GM12878 (cell line): ENCODE results near the gene HERPUD1.
"Not testable (repeated sequence)": the region's sequence is repeated elsewhere in the genome, so short reads cannot be mapped to it uniquely, and the experiment has no call there.

Experiments used
- BCLAF1 ChIP-seq: fragments of 450-650 bp; IDR thresholded peaks from 2 replicates; pipeline ENCODE4 v1.6.1; 2017; ENCODE audit warnings: antibody characterized with exemption, mild to moderate bottlenecking, moderate library complexity
- CTCF ChIP-seq, 3 experiments: IDR thresholded peaks in 2 of 3; conservative IDR thresholded peaks in 1 of 3; 2 replicates each; pipeline ENCODE4 v1.5.1; 2011; ENCODE audit warnings: low read depth in 3 of 3, low read length in 3 of 3, mild to moderate bottlenecking in 3 of 3, control low read depth in 2 of 3, moderate library complexity in 2 of 3, inconsistent platforms in 1 of 3, mixed read lengths in 1 of 3; ENCODE audit not compliant: control insufficient read depth in 2 of 3, insufficient read depth in 1 of 3; ENCODE audit errors: extremely low read depth in 1 of 3
- ESRRA ChIP-seq: IDR thresholded peaks from 2 replicates; pipeline ENCODE4 v1.6.1; 2012; ENCODE audit warnings: mild to moderate bottlenecking, low read length, improper control_type of control experiment
- ETV6 ChIP-seq, 2 experiments: fragments of 450-650 bp in 1 of 2; IDR thresholded peaks in 1 of 2; conservative IDR thresholded peaks in 1 of 2; 2 replicates each; pipeline ENCODE4 v1.6.1; 2014; ENCODE audit warnings: antibody characterized with exemption in 1 of 2, borderline replicate concordance in 1 of 2, low read depth in 1 of 2, mild to moderate bottlenecking in 1 of 2, moderate library complexity in 1 of 2
- EZH2 ChIP-seq: IDR thresholded peaks from 2 replicates; pipeline ENCODE4 v1.6.1; 2012; ENCODE audit warnings: low read depth, mild to moderate bottlenecking, control low read depth, inconsistent platforms, low read length, borderline replicate concordance; ENCODE audit not compliant: control insufficient read depth
- JUND ChIP-seq: IDR thresholded peaks from 2 replicates; pipeline ENCODE4 v1.6.1; 2012; ENCODE audit warnings: low read depth, mild to moderate bottlenecking, low read length, improper control_type of control experiment, moderate library complexity
- KDM1A ChIP-seq: fragments of 200-600 bp; sonication (generic); IDR thresholded peaks from 2 replicates; pipeline ENCODE4 v1.6.1; 2016; ENCODE audit warnings: borderline replicate concordance
- POLR2AphosphoS5 ChIP-seq: IDR thresholded peaks from 2 replicates; pipeline ENCODE4 v1.6.1; 2011; ENCODE audit warnings: mild to moderate bottlenecking, low read length, inconsistent platforms
- POU2F2 ChIP-seq: IDR thresholded peaks from 3 replicates; pipeline ENCODE4 v1.6.1; 2011; ENCODE audit warnings: low read depth, mild to moderate bottlenecking, low read length, borderline replicate concordance
- REST ChIP-seq: IDR thresholded peaks from 2 replicates; pipeline ENCODE4 v1.6.1; 2012; ENCODE audit warnings: mild to moderate bottlenecking, low read depth, low read length
- RFX5 ChIP-seq: IDR thresholded peaks from 2 replicates; pipeline ENCODE4 v1.6.1; 2011; ENCODE audit warnings: low read depth, low read length, improper control_type of control experiment
- SUZ12 ChIP-seq: fragments of 200-600 bp; sonication (generic); IDR thresholded peaks from one replicate; pipeline ENCODE4 v1.6.1; 2018; ENCODE audit warnings: antibody characterized with exemption, mild to moderate bottlenecking; ENCODE audit not compliant: unreplicated experiment
- ZSCAN29 ChIP-seq: fragments of 450-650 bp; IDR thresholded peaks from 2 replicates; pipeline ENCODE4 v1.6.1; 2017; ENCODE audit warnings: mild to moderate bottlenecking, moderate library complexity

- TF ChIP-seq CTCF (IDR thresholded peaks at IDR 0.05 in 2 of 3, conservative IDR thresholded peaks at IDR 0.05 in 1 of 3; ENCODE audit: control insufficient read depth in 2 of 3, extremely low read depth in 1 of 3, insufficient read depth in 1 of 3, low read depth in 3 of 3, low read length in 3 of 3); ESRRA; RFX5; KDM1A; ETV6 (conservative IDR thresholded peaks at IDR 0.05 in 1 of 2, IDR thresholded peaks at IDR 0.05 in 1 of 2; ENCODE audit: borderline replicate concordance in 1 of 2, low read depth in 1 of 2); SUZ12; ZSCAN29; JUND; EZH2; POU2F2; POLR2AphosphoS5; REST; BCLAF1: not testable (repeated sequence)
These were observed 55.0 kb downstream of the HERPUD1 start for GRCh38 chr16:56986908-56987307.
